Skeletal muscle satellite cell (primary cell): Measurements from ENCODE around the gene CCDC187.

ENCODE experiments used
- H3K27me3 ChIP-seq: 2 replicates; pipeline ENCODE4 v1.7.0; 2013; ENCODE audit warnings: low read length; ENCODE audit not compliant: control insufficient read depth, insufficient read depth
- H3K36me3 ChIP-seq: 2 replicates; pipeline ENCODE4 v1.7.0; 2013; ENCODE audit warnings: mild to moderate bottlenecking, control low read depth, low read length; ENCODE audit not compliant: insufficient read depth
- H3K4me1 ChIP-seq: 2 replicates; pipeline ENCODE4 v1.7.0; 2013; ENCODE audit warnings: low read length; ENCODE audit not compliant: control insufficient read depth, insufficient read depth
- H3K4me2 ChIP-seq: 2 replicates; pipeline ENCODE4 v1.7.0; 2013; ENCODE audit warnings: mild to moderate bottlenecking, low read length
- H3K4me3 ChIP-seq: 2 replicates; pipeline ENCODE4 v1.7.0; 2013; ENCODE audit warnings: low read length
- H3K9ac ChIP-seq: 2 replicates; pipeline ENCODE4 v1.7.0; 2013; ENCODE audit warnings: mild to moderate bottlenecking, low read depth, low read length, moderate library complexity
- H3K9me3 ChIP-seq: replicated peaks from 2 replicates; pipeline ENCODE4 v1.7.0; 2013; ENCODE audit warnings: mild to moderate bottlenecking, control low read depth, low read length

Gene CCDC187

GRCh38 chr9:136226680-136227407, 77.0 kb downstream of the CCDC187 start:
- Histone ChIP-seq H3K9me3 (no peaks in the 10 kb centered on the region), H3K4me1 (peaks cover 19% of the 10 kb centered on the region), H3K4me3 (no peak overlapping the region), H3K36me3 (peaks cover 9% of the 10 kb centered on the region), H3K4me2 (no peak overlapping the region), H3K27me3 (no peaks in the 10 kb centered on the region), H3K9ac (no peak overlapping the region)

- no peaks in the 10 kb centered on the region for H3K9me3 ChIP-seq
- H3K4me3 ChIP-seq: no peak overlapping the region
- H3K4me2 ChIP-seq: no peak overlapping the region
- no peaks in the 10 kb centered on the region for H3K27me3 ChIP-seq
- peaks cover 19% of the 10 kb centered on the region for H3K4me1 ChIP-seq
- H3K36me3 ChIP-seq: peaks cover 9% of the 10 kb centered on the region
- no peak overlapping the region for H3K9ac ChIP-seq
Measured at GRCh38 chr9:136225748-136226679, 77.9 kb downstream of the CCDC187 start.

- Histone ChIP-seq H3K9me3 (no peaks in the 10 kb centered on the region), H3K4me2 (no peak overlapping the region), H3K9ac (no peak overlapping the region), H3K4me3 (no peak overlapping the region), H3K4me1 (peaks cover 19% of the 10 kb centered on the region), H3K27me3 (no peaks in the 10 kb centered on the region), H3K36me3 (peaks cover 9% of the 10 kb centered on the region)
Measured at GRCh38 chr9:136225366-136225747, 78.5 kb downstream of the CCDC187 start.

- Histone ChIP-seq H3K9ac (no peak overlapping the region), H3K9me3 (no peaks in the 10 kb centered on the region), H3K36me3 (peaks cover 9% of the 10 kb centered on the region), H3K4me2 (no peak overlapping the region), H3K27me3 (no peaks in the 10 kb centered on the region), H3K4me1 (peaks cover 21% of the 10 kb centered on the region), H3K4me3 (no peak overlapping the region)
Measured at GRCh38 chr9:136223871-136224640, 79.8 kb downstream of the CCDC187 start.

GRCh38 chr9:136222906-136223285, 81.0 kb downstream of the CCDC187 start:
- Histone ChIP-seq H3K4me3 (no peak overlapping the region), H3K4me2 (no peak overlapping the region), H3K9ac (no peak overlapping the region), H3K36me3 (peaks cover 9% of the 10 kb centered on the region), H3K27me3 (no peaks in the 10 kb centered on the region), H3K4me1 (peaks cover 10% of the 10 kb centered on the region), H3K9me3 (no peaks in the 10 kb centered on the region)

- Histone ChIP-seq H3K9ac (no peak overlapping the region), H3K36me3 (peaks cover 9% of the 10 kb centered on the region)
Measured at GRCh38 chr9:136222166-136222905, 81.6 kb downstream of the CCDC187 start.

GRCh38 chr9:136220017-136220729, 83.7 kb downstream of the CCDC187 start:
- Histone ChIP-seq H3K4me3 (no peak overlapping the region), H3K9me3 (no peaks in the 10 kb centered on the region), H3K4me2 (no peak overlapping the region), H3K36me3 (peaks cover 13% of the 10 kb centered on the region), H3K4me1 (peaks cover 7% of the 10 kb centered on the region), H3K9ac (no peak overlapping the region), H3K27me3 (no peaks in the 10 kb centered on the region)

More at GRCh38 chr9:136222166-136222905, 81.6 kb downstream of the CCDC187 start:
- H3K27me3 ChIP-seq: no peaks in the 10 kb centered on the region
- H3K4me3 ChIP-seq: no peak overlapping the region
- peaks cover 7% of the 10 kb centered on the region for H3K4me1 ChIP-seq
- H3K4me2 ChIP-seq: no peak overlapping the region
- H3K9me3 ChIP-seq: no peaks in the 10 kb centered on the region

GRCh38 chr9:136219276-136219675, 84.6 kb downstream of the CCDC187 start:
- no peaks in the 10 kb centered on the region for H3K27me3 ChIP-seq
- peaks cover 21% of the 10 kb centered on the region for H3K36me3 ChIP-seq
- no peak overlapping the region for H3K4me2 ChIP-seq
- H3K9ac ChIP-seq: no peak overlapping the region
- peaks cover 7% of the 10 kb centered on the region for H3K4me1 ChIP-seq
- H3K4me3 ChIP-seq: no peak overlapping the region
- H3K9me3 ChIP-seq: no peaks in the 10 kb centered on the region

GRCh38 chr9:136218673-136219072, 85.2 kb downstream of the CCDC187 start:
- peaks cover 7% of the 10 kb centered on the region for H3K4me1 ChIP-seq
- no peaks in the 10 kb centered on the region for H3K27me3 ChIP-seq
- no peak overlapping the region for H3K4me2 ChIP-seq
- H3K9me3 ChIP-seq: no peaks in the 10 kb centered on the region
- peaks cover 23% of the 10 kb centered on the region for H3K36me3 ChIP-seq
- no peak overlapping the region for H3K9ac ChIP-seq
- H3K4me3 ChIP-seq: no peak overlapping the region

- peaks cover 7% of the 10 kb centered on the region for H3K4me1 ChIP-seq
- H3K4me3 ChIP-seq: no peak overlapping the region
- H3K9ac ChIP-seq: no peak overlapping the region
- H3K9me3 ChIP-seq: no peaks in the 10 kb centered on the region
- H3K27me3 ChIP-seq: no peaks in the 10 kb centered on the region
- no peak overlapping the region for H3K4me2 ChIP-seq
- peaks cover 21% of the 10 kb centered on the region for H3K36me3 ChIP-seq
Measured at GRCh38 chr9:136218271-136218670, 85.6 kb downstream of the CCDC187 start.
